Measurements from ENCODE around the gene TOMM6.

TOMM6 gene

DNA sequence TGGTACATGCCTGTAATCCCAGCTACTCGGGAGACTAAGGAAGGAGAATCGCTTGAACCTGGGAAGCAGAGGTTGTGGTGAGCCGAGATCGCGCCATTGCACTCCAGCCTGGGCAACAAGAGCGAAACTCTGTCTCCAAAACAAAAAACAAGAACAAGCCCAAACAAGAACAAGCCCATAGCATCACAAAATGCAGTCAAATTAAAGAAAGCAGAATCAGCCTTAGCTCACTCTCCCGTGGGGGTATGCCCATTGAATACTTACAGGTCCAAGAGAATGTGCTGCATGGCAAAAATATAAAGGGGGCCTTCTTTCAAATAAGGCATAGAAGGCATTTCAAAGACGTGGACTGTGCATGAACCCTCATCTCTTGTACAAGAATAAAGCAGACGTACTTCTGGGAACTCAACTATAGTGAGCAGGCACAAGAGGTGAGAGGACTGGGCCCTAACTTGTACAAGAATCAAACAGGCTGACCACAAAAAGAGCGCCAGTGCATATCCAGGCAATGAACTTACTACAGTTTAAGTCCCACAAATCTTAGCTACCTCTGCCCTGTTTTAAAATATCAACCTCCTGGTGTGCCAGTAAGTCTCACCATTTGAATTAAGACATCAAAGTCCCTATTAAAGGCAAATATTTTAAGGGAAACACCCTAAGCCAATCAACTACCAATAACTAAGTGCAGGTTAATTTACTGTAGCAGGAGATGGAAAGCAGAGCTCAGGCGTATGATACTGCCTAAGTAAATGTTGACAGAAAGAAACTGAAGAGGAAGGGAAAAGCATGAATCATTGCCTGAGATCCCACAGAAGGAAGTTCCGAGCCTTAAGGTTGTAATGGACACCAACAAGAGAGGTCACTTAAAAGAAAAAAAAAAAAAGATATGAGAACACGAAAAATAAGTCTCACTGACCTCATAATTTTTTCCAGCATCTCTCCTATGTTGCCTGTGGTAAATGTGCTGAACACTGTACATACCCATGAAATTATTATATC, 37.4 kb downstream of the TOMM6 start:
- no peak for DNase-seq

- DNase-seq: no peak
Measured at GRCh38 chr6:41826343-41827022, 39.0 kb downstream of the TOMM6 start.

GRCh38 chr6:41832263-41832662, 44.8 kb downstream of the TOMM6 start:
- DNase-seq: no peak

DNA sequence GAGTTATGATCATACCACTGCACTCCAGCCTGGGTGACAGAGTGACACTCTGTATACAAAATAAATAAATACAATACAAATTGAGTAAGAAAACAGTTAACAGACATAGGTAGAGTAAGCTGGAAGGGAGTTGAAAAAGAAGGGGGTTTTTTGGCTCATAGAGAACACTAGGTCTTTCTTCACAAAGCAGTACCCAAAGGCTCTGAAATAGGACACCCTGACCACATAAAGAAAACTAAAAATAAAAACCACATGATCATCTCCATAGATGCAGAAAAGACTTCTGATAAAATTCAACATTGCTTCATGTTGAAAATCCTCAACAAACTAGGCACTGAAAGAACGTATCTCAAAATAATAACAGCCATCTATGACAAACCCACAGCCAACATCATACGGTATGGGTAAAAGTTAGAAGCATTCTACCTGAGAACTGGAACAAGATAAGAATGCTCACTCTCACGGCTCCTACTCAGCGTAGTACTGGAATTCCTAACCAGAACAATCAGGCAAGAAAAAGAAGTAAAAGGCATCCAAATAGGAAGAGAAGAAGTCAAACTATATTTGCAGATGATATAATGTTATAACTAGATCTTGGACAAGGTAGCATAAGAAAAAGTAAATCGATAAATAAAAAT, 48.6 kb downstream of the TOMM6 start:
- DNase-seq: no peak

DNA sequence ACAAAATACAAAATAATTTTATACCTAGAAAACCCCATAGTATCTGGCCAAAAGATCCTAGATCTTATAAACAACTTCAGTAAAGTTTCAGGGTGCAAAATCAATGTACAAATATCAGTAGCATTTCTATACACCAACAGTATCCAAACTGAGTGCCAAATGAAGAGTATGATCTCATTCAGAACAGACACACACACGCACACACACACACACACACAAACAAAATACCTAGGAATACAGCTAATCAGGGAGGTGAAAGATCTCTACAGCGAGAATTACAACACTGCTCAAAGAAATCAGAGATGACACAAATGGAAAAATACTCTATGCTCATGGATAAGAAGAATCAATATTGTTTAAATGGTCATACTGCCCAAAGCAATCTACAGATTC, 49.2 kb downstream of the TOMM6 start:
- no peak for DNase-seq
